SK-N-SH (cell line): ENCODE data around the gene MAMLD1. TPM values are rescaled to one million over a fixed set of nuclear protein-coding genes. Genes with fewer than 3 reads are reported as not detected.

Experiments
- CTCF ChIA-PET: fragments of 300-600, 350-600 bp; formaldehyde crosslinking; extraction: SDS; loops from one replicate; lab custom pipeline; 2021; lab: Yijun Ruan, JAX
- POLR2A ChIA-PET: fragments of 350-600 bp; sonication (Branson Sonifier 250); formaldehyde crosslinking; extraction: SDS; loops from one replicate; lab custom pipeline; 2020; ENCODE audit warnings: antibody characterized with exemption, inconsistent platforms; lab: Yijun Ruan, JAX
- DNase-seq: peaks from one replicate; pipeline ENCODE4 v3.0.0; 2012
- H2AFZ ChIP-seq: fragments of 200-600 bp; sonication (generic); 2 replicates; pipeline ENCODE4 v1.8.1; 2016; ENCODE audit warnings: antibody characterized with exemption, mild to moderate bottlenecking, low read depth
- H3F3A ChIP-seq: fragments of 200-600 bp; sonication (generic); replicated peaks from 2 replicates; pipeline ENCODE3; 2016; ENCODE audit warnings: antibody characterized with exemption, mild to moderate bottlenecking; ENCODE audit not compliant: insufficient read depth
- H3K27ac ChIP-seq, 2 experiments: fragments of 200-500 bp in 1 of 2; fragments of 200-600 bp in 1 of 2; sonication (Bioruptor generic) in 1 of 2; sonication (generic), shearing (Covaris generic) in 1 of 2; 2 replicates each; pipeline versions ENCODE4 v1.5.1 to v1.6.1; 2014 to 2016; ENCODE audit warnings: low read depth in 2 of 2, inconsistent platforms in 1 of 2, low read length in 1 of 2, mild to moderate bottlenecking in 1 of 2, mixed read lengths in 1 of 2
- H3K27me3 ChIP-seq: fragments of 200-600 bp; sonication (generic), shearing (Covaris generic); 2 replicates; pipeline ENCODE4 v1.6.1; 2016; ENCODE audit warnings: mixed run types; ENCODE audit not compliant: insufficient read depth
- H3K36me3 ChIP-seq, 2 experiments: fragments of 200-500 bp in 1 of 2; fragments of 200-600 bp in 1 of 2; sonication (Bioruptor generic) in 1 of 2; sonication (generic) in 1 of 2; replicated peaks in 1 of 2; 2 replicates each; pipeline versions ENCODE3 to v1.5.1; 2014 to 2016; ENCODE audit warnings: low read length in 1 of 2, mild to moderate bottlenecking in 1 of 2; ENCODE audit not compliant: insufficient read depth in 2 of 2, control insufficient read depth in 1 of 2
- H3K4me1 ChIP-seq, 2 experiments: fragments of 200-500 bp in 1 of 2; fragments of 200-600 bp in 1 of 2; sonication (Bioruptor generic) in 1 of 2; sonication (generic), shearing (Covaris generic) in 1 of 2; 2 replicates each; pipeline versions ENCODE4 v1.5.1 to v1.6.1; 2014 to 2016; ENCODE audit warnings: low read depth in 1 of 2, low read length in 1 of 2, mixed run types in 1 of 2; ENCODE audit not compliant: insufficient read depth in 2 of 2, control insufficient read depth in 1 of 2
- H3K4me2 ChIP-seq: fragments of 200-600 bp; sonication (generic), shearing (Covaris generic); 2 replicates; pipeline ENCODE4 v1.6.1; 2017; ENCODE audit warnings: mixed run types
- H3K4me3 ChIP-seq, 2 experiments: fragments of 200-500 bp in 1 of 2; fragments of 200-600 bp in 1 of 2; sonication (Bioruptor generic) in 1 of 2; sonication (generic), shearing (Covaris generic) in 1 of 2; 2 replicates each; pipeline versions ENCODE4 v1.5.1 to v1.8.1; 2014 to 2016; ENCODE audit warnings: low read depth in 2 of 2, inconsistent platforms in 1 of 2, low read length in 1 of 2, mild to moderate bottlenecking in 1 of 2, mixed read lengths in 1 of 2, moderate library complexity in 1 of 2
- H3K79me2 ChIP-seq: fragments of 200-600 bp; sonication (generic); 2 replicates; pipeline ENCODE4 v1.8.1; 2017; ENCODE audit warnings: mild to moderate bottlenecking; ENCODE audit not compliant: insufficient read depth
- H3K9ac ChIP-seq: fragments of 200-600 bp; sonication (generic); 2 replicates; pipeline ENCODE4 v1.6.1; 2017; ENCODE audit warnings: mixed run types
- H3K9me2 ChIP-seq: fragments of 200-600 bp; sonication (generic); 2 replicates; pipeline ENCODE4 v1.6.1; 2017; ENCODE audit warnings: mixed run types
- H3K9me3 ChIP-seq: fragments of 200-600 bp; sonication (generic); 2 replicates; pipeline ENCODE4 v1.6.1; 2017; ENCODE audit warnings: mixed run types, mild to moderate bottlenecking, moderate library complexity
- H4K20me1 ChIP-seq: fragments of 200-600 bp; sonication (generic); 2 replicates; pipeline ENCODE4 v1.6.1; 2017; ENCODE audit warnings: mild to moderate bottlenecking, mixed run types; ENCODE audit not compliant: insufficient read depth
- CHD2 ChIP-seq: fragments of 150-350 bp; IDR thresholded peaks from 2 replicates; pipeline ENCODE4 v1.6.1; 2018; ENCODE audit warnings: low read length; ENCODE audit not compliant: partially characterized antibody
- CTCF ChIP-seq: fragments of 200-600 bp; sonication (generic); IDR thresholded peaks from 2 replicates; pipeline ENCODE4 v1.6.1; 2017; ENCODE audit warnings: antibody characterized with exemption, mild to moderate bottlenecking, moderate library complexity
- ELF1 ChIP-seq: IDR thresholded peaks from 2 replicates; pipeline ENCODE4 v1.4.0; 2012
- EP300 ChIP-seq, 2 experiments: IDR thresholded peaks; 2 replicates each; pipeline versions ENCODE4 v1.4.0 to v1.6.1; 2012; ENCODE audit warnings: borderline replicate concordance in 1 of 2, low read depth in 1 of 2, low read length in 1 of 2
- EZH2phosphoT487 ChIP-seq: fragments of 200-600 bp; sonication (generic); IDR thresholded peaks from 2 replicates; pipeline ENCODE4 v1.6.1; 2017; ENCODE audit warnings: low read depth, mixed run types, mild to moderate bottlenecking, antibody characterized with exemption, moderate library complexity, borderline replicate concordance
- FOXJ3 ChIP-seq: sonication (generic); formaldehyde crosslinking; IDR thresholded peaks from 2 replicates; pipeline ENCODE4 v1.5.1; 2020; ENCODE audit warnings: mild to moderate bottlenecking, missing genetic modification reagents
- FOXM1 ChIP-seq: IDR thresholded peaks from 2 replicates; pipeline ENCODE4 v1.4.0; 2012; ENCODE audit warnings: low read depth, mild to moderate bottlenecking
- GABPA ChIP-seq: IDR thresholded peaks from 2 replicates; pipeline ENCODE4 v1.4.0; 2012; ENCODE audit warnings: low read depth, mild to moderate bottlenecking
- GATA2 ChIP-seq: sonication (generic); formaldehyde crosslinking; IDR thresholded peaks from 2 replicates; pipeline ENCODE4 v1.5.0; 2020; ENCODE audit warnings: mild to moderate bottlenecking, missing genetic modification reagents
- PBX3 ChIP-seq: IDR thresholded peaks from 2 replicates; pipeline ENCODE4; 2012
- RAD21 ChIP-seq: IDR thresholded peaks from 2 replicates; pipeline ENCODE4 v1.6.1; 2012; ENCODE audit warnings: mild to moderate bottlenecking, low read length
- RCOR1 ChIP-seq: fragments of 150-350 bp; IDR thresholded peaks from 2 replicates; pipeline ENCODE4 v1.6.1; 2017; ENCODE audit warnings: antibody characterized with exemption, low read length
- RFX5 ChIP-seq: IDR thresholded peaks from 2 replicates; pipeline ENCODE4 v1.6.1; 2012; ENCODE audit warnings: mild to moderate bottlenecking, improper control_type of control experiment, low read length
- SIN3A ChIP-seq: IDR thresholded peaks from 2 replicates; pipeline ENCODE4 v1.6.1; 2012; ENCODE audit warnings: low read depth, mild to moderate bottlenecking, low read length, moderate library complexity, borderline replicate concordance
- TCF12 ChIP-seq: IDR thresholded peaks from 2 replicates; pipeline ENCODE4 v1.4.0; 2012
- USF1 ChIP-seq: IDR thresholded peaks from 2 replicates; pipeline ENCODE4 v1.4.0; 2012; ENCODE audit warnings: low read depth, borderline replicate concordance
- YY1 ChIP-seq: IDR thresholded peaks from 2 replicates; pipeline ENCODE4 v1.4.0; 2012; ENCODE audit warnings: low read depth, mild to moderate bottlenecking
- ZBTB33 ChIP-seq: IDR thresholded peaks from 2 replicates; pipeline ENCODE4 v1.4.0; 2012; ENCODE audit warnings: low read depth, borderline replicate concordance
- WGBS: methylation state at CpG from one replicate; pipeline ENCODE4 v1.1.6; 2017; ENCODE audit warnings: low lambda C conversion rate; 5-methylcytosine and 5-hydroxymethylcytosine counted together
- polyA plus RNA-seq, 3 experiments: library from polyadenylated mRNA; depleted of rRNA; stranded (reverse); fragments of >200 nt; gene quantifications; 2 replicates each; pipeline ENCODE4 v1.2.3, GENCODE V29; 2012

MAMLD1 gene
- polyA plus RNA-seq, 1 of the 3 experiments (the other 2 are of a cell fraction) = 4.4 TPM

GRCh38 chrX:150456941-150457340 is 93.8 kb downstream of the MAMLD1 start:
- 100% methylated on average over 1 of the region's 1 CpG for WGBS
- no peaks in the 10 kb centered on the region for H3K79me2 ChIP-seq
- H3K4me1 ChIP-seq = no peaks in the 10 kb centered on the region
- no peak overlapping the region for H3K4me3 ChIP-seq
- no peaks in the 10 kb centered on the region for H3F3A ChIP-seq
- no peaks in the 10 kb centered on the region for H4K20me1 ChIP-seq
- POLR2A ChIA-PET = no interaction called here
- no peaks in the 10 kb centered on the region for H3K36me3 ChIP-seq
- H3K9me3 ChIP-seq = no peaks in the 10 kb centered on the region
- no peak overlapping the region for H3K9ac ChIP-seq
- H3K27me3 ChIP-seq = no peaks in the 10 kb centered on the region
- H2AFZ ChIP-seq = no peak overlapping the region
- CTCF ChIA-PET = no interaction called here
- TF ChIP-seq RAD21 (no peak), USF1 (no peak), RCOR1 (no peak), SIN3A (no peak), FOXM1 (no peak), TCF12 (no peak), FOXJ3 (CRISPR knock-in tag) (no peak), RFX5 (no peak), ZBTB33 (no peak), EP300 (IDR thresholded peaks at IDR 0.05; ENCODE audit: borderline replicate concordance in 1 of 2, low read depth in 1 of 2, low read length in 1 of 2) (no peak), CHD2 (no peak), CTCF (no peak), ELF1 (no peak), GATA2 (CRISPR knock-in tag) (no peak), PBX3 (no peak), EZH2phosphoT487 (no peak), YY1 (no peak), GABPA (no peak)
- H3K4me2 ChIP-seq = no peak overlapping the region
- no peaks in the 10 kb centered on the region for H3K9me2 ChIP-seq
- no peak overlapping the region for H3K27ac ChIP-seq
- no peak for DNase-seq
